Activated T-helper 2 cell treated with anti-CD3 and anti-CD28 coated beads, Interferon-gamma antibody, Interleukin-2, Interleukin-4, amounts not matched to agents 10 μg/mL and 5 μg/mL and 100 μg/mL, durations not matched to agents 14 hours and 24 hours and 36 hours (primary cell): ENCODE data around the gene ADGRA3. TPM values are rescaled to one million over a fixed set of nuclear protein-coding genes. Genes with fewer than 3 reads are reported as not detected.
"Not testable (repeated sequence)": the region's sequence is repeated elsewhere in the genome, so short reads cannot be mapped to it uniquely, and the experiment has no call there.

Experiments
- DNase-seq: peaks from one replicate; pipeline ENCODE4 v3.0.0; 2021; ENCODE audit warnings: low spot score
- H3K27ac Mint-ChIP-seq: one replicate; pipeline ENCODE4 v1.8.0; 2021; ENCODE audit warnings: mixed read lengths
- H3K27me3 Mint-ChIP-seq: one replicate; pipeline ENCODE4 v1.8.0; 2021; ENCODE audit warnings: low read depth, mixed read lengths
- H3K36me3 Mint-ChIP-seq: one replicate; pipeline ENCODE4 v1.8.0; 2021; ENCODE audit warnings: low read depth, mixed read lengths
- H3K4me1 Mint-ChIP-seq: one replicate; pipeline ENCODE4 v1.8.0; 2021; ENCODE audit warnings: low read depth, mixed read lengths
- H3K4me3 Mint-ChIP-seq: one replicate; pipeline ENCODE4 v1.8.0; 2021; ENCODE audit warnings: low read depth, mild to moderate bottlenecking, moderate library complexity, mixed read lengths
- H3K9me3 Mint-ChIP-seq: one replicate; pipeline ENCODE4 v1.8.0; 2021; ENCODE audit warnings: mixed read lengths
- intact Hi-C: fragments of 100-400 bp; cut with micrococcal nuclease; formaldehyde crosslinking; loops from one replicate; pipeline ENCODE4 v1.15.1; 2023
- total RNA-seq: library from RNA; stranded (reverse); gene quantifications from 2 replicates; pipeline ENCODE4 v1.2.3, GENCODE V29; 2022

The ADGRA3 gene
- total RNA-seq, 1 donor from 2014 or later, result 41.0 TPM

DNA sequence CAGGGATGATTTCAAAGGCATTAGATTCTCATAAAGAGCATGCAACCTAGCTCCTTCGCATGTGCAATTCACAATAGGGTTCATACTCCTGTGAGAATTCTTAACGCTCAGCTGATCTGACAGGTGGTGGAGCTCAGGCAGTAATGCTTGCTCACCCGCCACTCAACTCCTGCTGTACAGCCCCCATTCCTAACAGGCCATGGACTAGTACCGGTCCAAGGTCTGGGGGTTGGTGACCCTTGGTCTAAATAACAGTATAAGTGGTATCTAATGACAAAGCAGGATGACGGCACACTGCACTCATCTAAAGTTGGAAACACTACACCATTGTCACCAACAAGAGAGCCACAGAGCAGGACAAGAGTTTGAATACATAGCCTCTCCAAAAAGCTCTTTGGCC is 28.5 kb downstream of the ADGRA3 start:
- no peaks in the 10 kb centered on the region for H3K9me3 Mint-ChIP-seq
- intact Hi-C loops, result no loop called here
- peaks cover 9% of the 10 kb centered on the region for H3K36me3 Mint-ChIP-seq
- peaks cover 32% of the 10 kb centered on the region for H3K4me1 Mint-ChIP-seq
- no peak overlapping the region for H3K27ac Mint-ChIP-seq
- DNase-seq, result no peak
- H3K27me3 Mint-ChIP-seq, result no peaks in the 10 kb centered on the region
- H3K4me3 Mint-ChIP-seq, result no peak overlapping the region

- Mint-ChIP-seq H3K4me3 (no peak overlapping the region), H3K27me3 (no peaks in the 10 kb centered on the region), H3K27ac (no peak overlapping the region), H3K9me3 (no peaks in the 10 kb centered on the region), H3K36me3 (peaks cover 4% of the 10 kb centered on the region), H3K4me1 (peaks cover 37% of the 10 kb centered on the region)
- no peak for DNase-seq
- intact Hi-C loops, result no loop called here
These were observed 29.6 kb downstream of the ADGRA3 start for GRCh38 chr4:22486276-22486675.

- no peak overlapping the region for H3K27ac Mint-ChIP-seq
- peaks cover 4% of the 10 kb centered on the region for H3K36me3 Mint-ChIP-seq
- H3K9me3 Mint-ChIP-seq, result no peaks in the 10 kb centered on the region
- DNase-seq, result no peak
- H3K4me1 Mint-ChIP-seq, result peaks cover 39% of the 10 kb centered on the region
- no peak overlapping the region for H3K4me3 Mint-ChIP-seq
- intact Hi-C loops, result loop anchor here (2.0 kb wide), 1 partner anchor 15 kb away; no protein-coding TSS in a partner anchor
- H3K27me3 Mint-ChIP-seq, result no peaks in the 10 kb centered on the region
These were observed 30.1 kb downstream of the ADGRA3 start for GRCh38 chr4:22485737-22486136.

GRCh38 chr4:22483551-22483981 is 32.3 kb downstream of the ADGRA3 start:
- no peak for DNase-seq
- H3K27me3 Mint-ChIP-seq, result no peaks in the 10 kb centered on the region
- no peaks in the 10 kb centered on the region for H3K9me3 Mint-ChIP-seq
- H3K27ac Mint-ChIP-seq, result no peak overlapping the region
- peaks cover 7% of the 10 kb centered on the region for H3K36me3 Mint-ChIP-seq
- intact Hi-C loops, result loop anchor here (5.0 kb wide), 1 partner anchor 41 kb away; no protein-coding TSS in a partner anchor
- peaks cover 34% of the 10 kb centered on the region for H3K4me1 Mint-ChIP-seq
- no peak overlapping the region for H3K4me3 Mint-ChIP-seq

DNA sequence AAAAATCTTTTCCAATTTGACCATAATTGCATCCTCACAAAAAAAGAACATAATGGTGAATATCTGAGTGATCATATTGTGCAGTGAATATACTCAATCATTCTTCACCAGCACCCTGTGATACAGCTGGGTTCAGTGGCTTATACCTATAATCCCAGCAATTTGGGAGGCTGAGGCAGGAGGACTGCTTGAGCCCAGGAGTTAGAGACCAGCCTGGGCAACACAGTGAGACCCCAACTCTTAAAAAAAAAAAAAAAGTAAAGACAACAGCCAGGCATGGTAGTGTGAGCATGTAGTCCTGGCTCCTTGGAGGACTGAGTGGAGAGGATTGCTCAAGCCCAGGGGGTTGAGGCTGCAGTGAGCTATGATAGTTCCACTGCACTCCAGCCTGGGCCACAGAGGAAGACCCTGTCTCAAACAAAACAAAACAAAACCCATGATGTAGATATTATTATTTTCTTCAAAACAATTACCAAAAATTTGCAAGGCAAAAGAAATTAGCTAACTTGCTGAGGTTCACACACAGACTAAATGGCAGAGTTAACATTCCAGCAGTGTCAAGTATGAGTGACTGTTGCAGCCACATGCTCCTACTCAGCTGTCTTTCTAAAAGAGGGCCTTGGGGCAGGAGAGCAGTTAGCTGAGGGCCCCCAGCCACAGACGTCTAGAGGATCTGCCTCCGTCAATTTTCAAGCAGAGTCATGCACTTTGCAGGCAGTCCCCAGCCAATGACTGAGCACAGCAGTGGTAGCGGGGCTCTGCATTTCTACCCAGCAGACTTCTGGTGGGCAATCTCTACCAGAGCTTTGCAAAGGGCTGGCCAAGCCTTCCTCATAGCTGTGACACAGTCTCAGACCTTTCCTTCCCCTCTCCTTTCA is 33.4 kb downstream of the ADGRA3 start:
- intact Hi-C loops, result loop anchor here (5.0 kb wide), 1 partner anchor 40 kb away; no protein-coding TSS in a partner anchor
- H3K27me3 Mint-ChIP-seq, result no peaks in the 10 kb centered on the region
- H3K4me3 Mint-ChIP-seq, result no peak overlapping the region
- H3K9me3 Mint-ChIP-seq, result no peaks in the 10 kb centered on the region
- no peak overlapping the region for H3K27ac Mint-ChIP-seq
- H3K4me1 Mint-ChIP-seq, result peaks cover 43% of the 10 kb centered on the region
- DNase-seq, result no peak
- H3K36me3 Mint-ChIP-seq, result peaks cover 11% of the 10 kb centered on the region

DNA sequence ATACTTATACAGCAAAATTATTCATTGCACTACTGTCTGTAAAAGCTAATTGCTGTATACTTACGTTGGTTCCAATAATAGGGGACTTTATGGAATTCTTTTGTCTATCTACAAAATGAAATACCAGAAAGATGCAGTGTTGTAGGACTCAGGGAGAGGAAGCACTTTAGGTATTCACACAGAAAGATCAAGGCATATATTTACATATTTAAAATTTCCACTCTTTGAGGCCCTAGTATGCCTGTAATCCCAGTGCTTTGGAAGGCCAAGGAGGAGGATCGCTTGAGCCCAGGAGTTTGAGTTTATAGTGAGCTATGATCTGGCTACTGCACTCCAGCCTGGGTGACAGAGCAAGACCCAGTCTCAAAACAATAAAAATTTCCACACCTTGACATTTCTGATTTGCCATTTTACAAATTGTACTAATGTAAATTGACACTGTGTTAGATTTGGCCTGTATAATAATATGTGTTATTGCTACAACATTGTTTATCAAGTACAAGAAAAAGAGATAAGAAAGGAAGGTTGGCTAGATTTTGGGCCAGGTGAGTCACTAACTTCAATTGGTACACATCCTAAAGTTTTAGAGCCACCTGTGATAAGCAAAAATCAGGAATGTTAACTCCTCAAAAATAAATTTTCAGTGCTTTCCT is 35.1 kb downstream of the ADGRA3 start:
- H3K36me3 Mint-ChIP-seq, result peaks cover 16% of the 10 kb centered on the region
- no peaks in the 10 kb centered on the region for H3K9me3 Mint-ChIP-seq
- H3K27ac Mint-ChIP-seq, result no peak overlapping the region
- no peaks in the 10 kb centered on the region for H3K27me3 Mint-ChIP-seq
- no peak overlapping the region for H3K4me3 Mint-ChIP-seq
- intact Hi-C loops, result loop anchor here (5.0 kb wide), 1 partner anchor 38 kb away; no protein-coding TSS in a partner anchor
- H3K4me1 Mint-ChIP-seq, result peaks cover 43% of the 10 kb centered on the region
- no peak for DNase-seq

DNA sequence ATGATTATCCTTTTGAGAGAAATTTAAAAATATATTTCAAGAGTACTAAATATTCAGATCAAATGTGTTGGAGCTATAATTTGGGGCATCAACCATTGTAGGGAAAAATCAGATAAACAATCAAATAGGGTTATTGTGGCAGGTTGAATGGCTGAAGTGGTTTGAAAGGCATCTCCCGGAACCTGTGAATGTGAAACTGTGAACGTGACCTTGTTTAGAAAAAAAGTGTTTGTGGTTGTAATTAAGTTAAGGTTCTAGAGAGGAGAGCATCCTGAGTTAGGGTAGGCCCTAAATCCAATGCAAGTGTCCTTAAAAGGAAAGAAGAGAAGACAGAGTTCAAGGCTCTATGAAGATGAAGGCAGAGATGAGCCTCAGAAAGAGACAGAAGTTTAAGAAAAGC is 37.4 kb downstream of the ADGRA3 start:
- Mint-ChIP-seq H3K4me3 (no peak overlapping the region), H3K27me3 (no peaks in the 10 kb centered on the region), H3K9me3 (no peaks in the 10 kb centered on the region), H3K4me1 (peaks cover 38% of the 10 kb centered on the region), H3K36me3 (peaks cover 16% of the 10 kb centered on the region), H3K27ac (peak overlapping the region; percentile 66)
- intact Hi-C loops, result no loop called here
- no peak for DNase-seq

DNA sequence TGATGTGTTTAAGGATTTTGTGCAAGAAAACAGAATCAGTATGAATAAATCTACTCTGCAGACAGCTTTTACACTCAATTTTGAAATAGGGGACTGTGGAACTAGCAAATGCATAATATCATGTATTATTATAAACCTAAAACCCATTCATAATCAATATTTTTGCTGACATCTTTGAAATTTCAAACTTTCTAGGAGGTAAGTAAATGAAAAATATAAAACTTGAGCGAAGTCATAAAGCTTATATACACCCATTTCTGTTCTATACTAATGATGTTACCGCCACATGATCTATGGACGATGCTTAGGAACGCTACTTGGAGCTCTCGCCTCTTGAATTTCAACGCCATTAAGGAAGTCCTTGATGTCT is 38.1 kb downstream of the ADGRA3 start:
- intact Hi-C loops, result no loop called here

DNA sequence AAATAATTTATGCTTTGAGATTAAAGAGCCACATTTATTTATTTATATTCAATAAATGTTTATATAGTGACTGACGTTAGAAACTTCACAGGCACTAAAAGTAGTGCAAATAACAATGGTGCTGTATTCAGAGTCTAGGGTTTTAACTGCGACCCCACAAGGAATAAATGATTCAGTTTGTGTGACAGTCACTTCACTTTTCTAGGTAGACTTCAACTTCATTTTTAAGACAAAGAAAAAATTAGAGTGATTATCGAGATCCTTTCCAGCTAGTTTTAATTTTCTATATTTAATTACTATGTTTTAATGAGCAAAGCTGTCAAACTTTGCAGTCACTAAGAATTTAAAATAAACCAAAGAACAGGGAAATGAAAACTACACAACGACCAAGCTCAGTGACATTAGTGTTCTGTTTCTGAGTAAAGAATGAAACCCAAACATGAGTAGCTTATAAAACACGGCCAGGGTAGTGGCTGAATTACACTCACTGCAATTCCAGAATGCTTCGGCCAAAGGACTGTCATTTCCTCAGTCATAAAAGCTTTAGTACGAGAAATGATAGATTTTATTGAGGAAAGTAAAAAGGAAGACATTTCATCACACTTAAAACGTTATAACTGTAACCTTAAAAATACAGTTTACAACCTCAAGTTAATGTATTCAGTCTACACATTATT is 38.6 kb downstream of the ADGRA3 start:
- Mint-ChIP-seq H3K27ac (no peak overlapping the region), H3K27me3 (no peaks in the 10 kb centered on the region), H3K4me1 (peaks cover 34% of the 10 kb centered on the region), H3K9me3 (no peaks in the 10 kb centered on the region), H3K4me3 (no peak overlapping the region), H3K36me3 (peaks cover 16% of the 10 kb centered on the region)
- no peak for DNase-seq
- intact Hi-C loops, result no loop called here

More for the DNA sequence above, 38.1 kb downstream of the ADGRA3 start:
- Mint-ChIP-seq H3K27me3 (no peaks in the 10 kb centered on the region), H3K4me1 (peaks cover 35% of the 10 kb centered on the region), H3K27ac (no peak overlapping the region), H3K4me3 (no peak overlapping the region), H3K36me3 (peaks cover 16% of the 10 kb centered on the region), H3K9me3 (no peaks in the 10 kb centered on the region)
- no peak for DNase-seq

DNA sequence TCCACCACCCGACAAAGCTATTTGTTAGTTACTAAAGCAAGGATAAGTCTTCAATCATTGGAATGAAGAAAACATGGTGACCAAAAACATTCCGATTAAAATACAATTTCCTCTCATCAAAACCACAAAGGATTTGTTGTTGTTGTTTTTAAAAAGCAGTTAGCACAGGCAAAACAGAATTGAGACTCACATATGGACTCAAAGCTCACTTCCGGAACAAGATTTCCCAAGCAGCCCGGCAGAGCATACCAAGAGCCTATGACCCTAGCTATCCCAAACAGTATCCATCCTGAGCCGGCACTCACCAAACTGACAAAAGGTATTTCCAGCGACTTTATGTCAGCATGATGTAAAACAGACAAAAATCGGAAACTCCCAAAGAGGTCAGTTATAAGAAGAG is 39.9 kb downstream of the ADGRA3 start:
- DNase-seq, result no peak
- H3K9me3 Mint-ChIP-seq, result no peaks in the 10 kb centered on the region
- no peak overlapping the region for H3K4me3 Mint-ChIP-seq
- intact Hi-C loops, result no loop called here
- peaks cover 29% of the 10 kb centered on the region for H3K4me1 Mint-ChIP-seq
- no peak overlapping the region for H3K27ac Mint-ChIP-seq
- peaks cover 17% of the 10 kb centered on the region for H3K36me3 Mint-ChIP-seq
- H3K27me3 Mint-ChIP-seq, result no peaks in the 10 kb centered on the region

- H3K9me3 Mint-ChIP-seq, intact Hi-C loops, H3K27me3 Mint-ChIP-seq, DNase-seq, H3K27ac Mint-ChIP-seq, H3K4me3 Mint-ChIP-seq: not testable (repeated sequence)
- Mint-ChIP-seq H3K36me3 (peaks cover 24% of the 10 kb centered on the region), H3K4me1 (peaks cover 24% of the 10 kb centered on the region)
These were observed 40.6 kb downstream of the ADGRA3 start for GRCh38 chr4:22475311-22475646.

DNA sequence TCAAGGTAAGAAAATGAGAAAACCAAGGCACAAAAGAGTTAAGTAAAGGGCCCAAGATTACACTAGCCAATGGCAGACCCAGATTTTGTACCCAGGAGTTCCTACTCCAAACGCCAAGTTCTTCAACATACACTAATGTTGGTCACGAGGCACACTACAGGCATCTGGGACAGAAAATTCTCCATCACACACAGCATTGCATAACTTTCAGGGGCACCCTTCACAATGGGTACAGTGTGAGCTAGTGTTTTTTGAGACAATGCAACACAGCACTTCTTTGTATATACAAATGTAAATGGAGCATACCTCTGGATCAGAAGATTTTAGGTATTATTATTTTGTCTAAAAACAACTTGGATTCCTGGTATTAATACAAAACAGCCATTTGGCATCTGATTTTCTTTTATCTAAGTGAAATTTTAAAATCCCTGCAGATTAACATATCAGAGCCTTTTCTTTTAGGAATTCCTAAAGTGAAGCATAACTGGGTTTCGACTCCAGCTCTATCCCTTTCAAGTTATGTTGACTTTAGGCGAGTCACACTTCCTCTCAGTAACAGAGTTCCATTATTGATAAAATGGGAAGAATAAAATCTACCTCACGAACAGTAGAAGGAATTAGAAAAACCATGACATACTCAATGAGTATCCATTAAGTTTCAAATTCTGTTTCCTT is 41.1 kb downstream of the ADGRA3 start:
- Mint-ChIP-seq H3K36me3 (peaks cover 25% of the 10 kb centered on the region), H3K27me3 (no peaks in the 10 kb centered on the region), H3K9me3 (no peaks in the 10 kb centered on the region)

More for the DNA sequence above, 41.1 kb downstream of the ADGRA3 start:
- Mint-ChIP-seq H3K4me3 (no peak overlapping the region), H3K27ac (no peak overlapping the region), H3K4me1 (peaks cover 24% of the 10 kb centered on the region)
- intact Hi-C loops, result no loop called here
- DNase-seq, result no peak
